GM18858 (cell line): ENCODE measurements around the gene REG3G.

Experiments used
- ATAC-seq: cut with Tn5 transposase; IDR thresholded peaks from one replicate; pipeline ENCODE4 v1.9.1; 2021; ENCODE audit not compliant: unreplicated experiment

The REG3G gene

DNA sequence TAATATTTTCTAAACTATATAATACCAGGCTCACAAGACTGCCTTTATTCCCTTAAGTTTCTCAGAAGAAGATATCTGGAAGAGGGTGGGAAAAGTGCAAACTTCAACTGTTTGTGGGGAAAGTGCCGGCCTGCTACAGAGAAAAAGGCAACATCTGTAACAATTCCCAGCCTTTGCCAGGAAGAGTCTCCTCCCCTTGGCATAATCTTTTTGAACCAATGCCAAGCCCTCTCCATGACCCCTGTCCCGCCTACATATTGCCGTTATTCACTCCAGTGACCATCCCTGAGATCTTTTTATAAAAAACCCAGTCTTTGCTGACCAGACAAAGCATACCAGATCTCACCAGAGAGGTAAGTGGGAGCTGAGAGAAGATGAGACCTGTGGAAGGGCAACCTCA lies at the start of gene REG3G:
Gene REG3G, plus strand, starts transcription at position 282 of the 400 bp plus-strand sequence. CDS start 392 bp downstream, outside the sequence.
- no peak for ATAC-seq

DNA sequence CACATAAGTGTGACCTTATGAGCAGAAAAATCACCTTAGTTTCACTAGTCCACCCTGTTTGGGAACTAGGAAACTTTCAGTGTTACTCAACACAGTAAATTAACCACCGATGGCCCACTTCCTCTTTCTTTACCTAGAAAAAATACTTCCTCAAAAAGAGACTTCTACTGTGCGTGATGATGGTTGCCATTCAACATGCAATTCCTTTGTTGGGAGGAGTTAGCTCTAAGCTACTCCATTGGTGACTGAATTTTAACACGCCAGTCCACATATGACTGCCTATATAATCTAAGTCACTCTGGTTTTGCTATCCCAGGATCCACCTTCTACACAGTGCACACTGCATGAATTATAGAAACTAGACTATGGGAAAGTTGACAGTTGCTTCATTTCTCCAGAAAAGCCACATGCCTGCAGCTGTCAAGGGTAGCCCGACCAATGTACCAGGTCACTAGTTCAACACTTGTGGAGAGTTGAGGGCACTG lies 47.8 kb upstream of the REG3G start:
- peak; percentile 97 for ATAC-seq

DNA sequence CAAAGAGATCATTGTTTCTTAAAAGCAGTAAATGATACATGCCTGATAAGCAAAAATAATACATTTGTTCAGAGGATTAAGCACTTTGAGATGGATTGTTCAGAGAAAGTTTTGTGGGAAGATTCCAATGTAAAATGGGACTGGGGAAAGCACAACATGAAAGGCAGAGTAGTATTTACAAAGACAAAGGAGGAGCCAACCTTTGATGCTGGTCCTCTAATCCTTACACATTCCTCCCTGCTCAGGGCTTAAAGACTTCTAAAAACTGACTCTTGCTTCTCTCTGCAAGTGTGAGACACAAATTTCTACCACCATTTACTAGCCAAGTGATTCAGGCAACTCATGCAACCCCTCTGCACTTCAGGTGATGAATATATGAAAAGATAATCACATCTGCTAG lies 47.2 kb upstream of the REG3G start:
- no peak for ATAC-seq

DNA sequence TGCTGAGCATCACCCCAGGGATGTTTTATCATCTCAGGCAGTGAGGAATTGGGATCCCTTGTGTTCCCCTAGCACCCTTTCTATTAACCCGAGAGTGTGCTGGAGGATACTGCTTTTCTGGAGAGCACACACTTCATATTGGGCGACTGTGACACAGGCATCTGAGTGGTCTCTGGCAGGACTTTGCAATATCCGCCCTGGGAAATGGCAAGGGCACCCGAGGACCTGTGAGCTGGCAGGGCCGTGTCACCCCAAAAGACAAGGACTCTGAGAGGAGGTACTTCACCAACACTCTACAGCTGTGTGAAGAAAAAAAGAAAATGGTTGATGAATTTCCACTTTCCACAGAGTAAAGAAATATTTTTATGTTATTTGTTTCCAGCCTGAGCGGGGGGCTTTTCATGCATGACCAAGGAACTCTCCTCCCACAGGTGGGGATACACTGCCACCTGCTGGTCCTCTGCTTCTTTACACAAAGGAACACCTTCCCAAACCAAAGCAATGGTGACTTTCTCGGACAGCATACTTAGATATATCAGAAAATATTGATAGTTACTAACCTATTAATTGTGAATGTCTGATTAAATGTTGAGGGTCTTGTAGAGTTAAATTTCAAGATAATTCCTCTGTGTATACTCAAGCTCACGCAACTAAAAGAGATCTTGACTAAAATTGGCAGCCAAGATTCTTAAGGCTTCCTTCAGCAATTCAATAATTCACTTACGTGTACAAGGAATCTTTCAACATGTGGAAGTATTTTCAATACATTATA lies 45.9 kb upstream of the REG3G start:
- ATAC-seq = no peak

- no peak for ATAC-seq
Measured at GRCh38 chr2:78980152-78980465, 45.4 kb upstream of the REG3G start.

DNA sequence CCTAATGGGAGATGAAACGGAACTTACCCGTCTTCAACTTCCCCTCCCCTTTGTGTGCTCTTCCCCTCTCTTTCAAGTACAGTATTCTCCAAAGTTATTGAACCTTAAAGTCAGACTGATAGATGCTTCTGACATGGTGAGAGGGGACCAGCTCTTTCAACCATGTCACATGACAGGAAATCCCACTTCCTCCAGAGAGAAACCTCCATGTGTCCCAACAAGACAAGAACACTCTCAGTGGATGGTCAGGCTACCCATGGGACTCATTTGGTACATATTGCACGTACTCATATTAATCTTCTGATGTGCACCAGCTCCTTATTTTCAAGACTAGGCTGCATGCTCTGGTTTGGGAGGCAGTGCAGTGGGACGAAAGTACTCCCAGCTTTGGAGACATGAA lies 44.6 kb upstream of the REG3G start:
- no peak for ATAC-seq

DNA sequence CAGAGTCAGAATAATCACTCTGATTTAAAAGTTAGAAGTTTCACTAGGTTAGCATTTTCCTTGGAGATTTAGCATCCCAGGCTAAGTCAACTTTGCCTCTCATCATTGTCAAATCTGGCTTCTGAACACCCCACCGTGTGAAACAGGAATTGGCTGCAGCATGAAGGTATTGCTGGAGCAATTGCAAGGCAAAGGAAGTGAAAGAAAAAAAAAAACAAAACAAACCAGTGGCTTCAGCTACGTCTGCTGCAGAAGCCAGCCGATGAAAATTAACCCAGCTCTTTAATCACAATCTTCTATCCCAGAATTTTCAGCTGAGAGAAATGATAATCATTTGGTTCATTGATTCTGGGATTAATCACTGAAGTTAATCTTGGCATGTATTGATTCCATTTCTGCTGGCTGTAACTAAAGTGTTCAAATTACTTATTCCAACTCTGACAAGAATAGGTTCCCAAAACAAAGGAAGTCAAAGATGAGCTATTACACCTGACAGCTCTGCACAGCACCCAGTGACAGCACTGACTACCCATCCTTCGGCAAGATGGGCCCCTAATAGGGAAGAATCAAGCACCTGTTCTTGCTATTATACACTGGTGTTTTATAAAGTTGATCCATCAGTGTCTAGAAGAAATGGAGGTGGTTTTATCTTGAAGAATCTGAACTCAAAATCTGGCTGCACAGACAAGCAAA lies 42.7 kb upstream of the REG3G start:
- no peak for ATAC-seq

DNA sequence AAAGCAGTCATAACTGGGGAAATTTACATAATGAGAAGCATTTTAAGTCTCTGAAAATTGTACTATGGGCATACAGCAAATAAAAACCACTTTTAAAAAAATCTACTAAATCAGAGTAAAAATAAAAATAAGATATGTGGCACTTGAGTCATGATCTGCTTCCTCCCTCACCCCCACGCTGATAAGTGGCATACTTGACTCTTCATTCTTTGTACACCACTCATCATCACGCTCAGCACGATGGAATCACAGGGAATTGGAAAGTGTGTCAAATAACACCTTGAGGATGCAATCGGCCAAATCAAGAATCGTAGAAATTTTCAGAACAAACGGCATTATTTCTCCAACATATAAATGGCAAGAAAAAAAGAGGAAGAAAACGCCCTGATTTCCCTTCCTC lies 41.1 kb upstream of the REG3G start:
- no peak for ATAC-seq

- no peak for ATAC-seq
Measured at GRCh38 chr2:78985558-78985957, 39.9 kb upstream of the REG3G start.

GRCh38 chr2:78989051-78989450 lies 36.5 kb upstream of the REG3G start:
- ATAC-seq = no peak

DNA sequence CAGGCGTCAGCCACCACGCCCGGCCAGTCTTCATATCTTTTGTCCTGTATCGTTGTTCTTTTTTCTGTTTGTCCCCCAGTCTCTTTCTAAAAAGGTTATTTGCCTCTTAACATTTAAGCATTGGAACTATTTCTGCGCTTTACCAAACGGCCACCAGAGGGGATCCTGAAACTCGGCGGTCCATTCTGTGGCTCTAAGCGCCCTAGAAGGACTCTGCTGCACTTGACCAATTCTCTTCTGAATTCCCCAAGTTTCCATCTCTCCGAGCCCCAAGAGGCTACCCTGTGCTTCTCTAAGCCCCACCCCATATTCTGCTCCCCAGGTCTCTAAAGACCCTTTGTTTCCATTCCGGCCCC lies 33.1 kb upstream of the REG3G start:
- peak; percentile 39 for ATAC-seq

DNA sequence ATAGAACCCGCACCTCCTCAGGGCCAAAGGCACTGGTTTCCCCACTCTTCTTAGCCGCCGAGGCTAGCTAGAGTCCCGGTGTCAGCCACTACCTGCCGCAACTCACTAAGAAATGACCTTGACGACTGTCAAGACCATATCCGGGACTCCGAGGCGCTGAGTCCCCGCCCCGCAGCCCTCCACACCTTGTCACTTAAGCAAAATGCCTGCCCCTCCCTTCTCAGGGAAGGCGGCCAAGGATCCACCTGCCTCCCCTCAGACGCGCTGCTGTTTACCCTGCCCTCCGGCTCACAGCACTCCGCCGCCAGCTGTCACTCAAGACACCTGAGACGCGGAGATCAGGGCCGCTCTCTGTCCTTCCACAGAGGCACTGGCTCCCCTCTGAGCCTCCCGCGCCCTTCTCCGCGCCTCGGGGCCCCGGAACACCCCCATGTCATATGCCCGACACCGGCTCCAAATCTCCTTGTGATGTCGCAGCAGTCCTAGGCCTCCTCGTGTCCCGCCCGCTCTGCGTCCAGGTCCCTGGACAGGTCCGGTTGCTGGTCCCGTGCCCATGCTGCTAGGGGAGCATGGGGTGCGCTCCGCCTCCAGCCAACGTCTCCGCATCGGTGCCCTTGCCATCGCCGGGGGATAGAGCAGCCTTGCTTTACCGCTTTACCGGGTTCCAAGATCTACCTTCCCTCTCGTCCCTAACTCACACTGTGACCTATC lies 32.5 kb upstream of the REG3G start:
- ATAC-seq = peak; percentile 33

GRCh38 chr2:78993518-78994148 lies 31.9 kb upstream of the REG3G start:
- no peak for ATAC-seq

DNA sequence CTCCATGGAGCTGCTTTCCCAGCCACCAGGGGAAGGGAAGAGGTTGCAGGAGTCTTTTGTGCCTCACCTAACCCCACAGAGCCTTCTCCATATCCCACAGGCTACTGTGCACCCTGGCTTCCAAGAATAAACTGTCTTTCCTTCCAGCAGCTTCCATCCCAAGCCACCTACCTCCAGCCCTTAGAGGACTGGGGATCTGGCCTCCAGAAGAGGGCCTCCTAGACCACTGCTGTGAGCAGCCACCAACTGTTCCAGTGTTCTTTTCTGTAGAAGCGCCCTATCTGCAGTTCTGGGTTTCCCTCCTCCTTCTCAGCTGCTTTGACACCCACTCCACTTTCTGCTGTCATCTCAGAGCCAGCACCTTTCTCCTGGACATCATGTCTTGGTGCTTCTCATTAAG lies 30.7 kb upstream of the REG3G start:
- ATAC-seq = no peak

GRCh38 chr2:78999406-78999805 lies 26.1 kb upstream of the REG3G start:
- no peak for ATAC-seq

GRCh38 chr2:79000008-79000576 lies 25.4 kb upstream of the REG3G start:
- no peak for ATAC-seq

DNA sequence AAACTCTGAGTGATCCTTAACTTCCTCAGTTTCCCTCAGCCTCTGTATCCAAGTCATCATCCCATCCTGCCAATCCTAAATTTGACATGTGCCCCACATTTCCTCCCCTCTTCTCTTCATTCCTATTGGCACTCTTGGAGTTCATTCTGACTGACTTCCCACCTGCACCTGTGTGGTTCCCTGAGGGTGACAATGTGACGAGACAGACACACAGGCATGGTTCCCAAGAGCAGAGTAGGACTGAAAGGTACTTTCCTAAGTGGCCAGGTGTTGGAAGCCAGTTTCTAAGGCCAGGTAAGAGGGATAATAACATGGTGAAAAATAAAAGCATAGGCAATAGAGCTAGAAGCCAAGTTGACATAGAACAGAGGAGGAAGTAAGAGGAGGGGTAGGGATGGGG lies 24.2 kb upstream of the REG3G start:
- ATAC-seq = no peak

DNA sequence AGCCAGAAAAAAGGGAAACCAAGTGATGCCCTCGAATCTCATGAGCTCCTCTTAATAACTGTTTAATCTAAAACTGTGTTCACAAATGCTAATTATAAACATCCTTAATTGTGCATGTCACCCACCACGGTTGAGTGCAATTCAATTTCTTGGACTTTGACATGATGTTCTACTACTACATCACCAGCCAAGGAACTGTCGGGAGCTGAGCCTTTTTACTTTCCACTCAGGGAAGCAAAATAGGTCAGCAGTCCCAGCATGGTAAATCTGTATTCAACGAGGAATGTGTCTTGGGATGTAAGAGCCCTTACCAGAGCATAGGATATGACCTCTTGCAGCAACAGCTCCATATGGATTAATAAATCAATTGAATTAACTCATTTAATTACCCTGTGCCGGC lies 20.8 kb upstream of the REG3G start:
- no peak for ATAC-seq

GRCh38 chr2:79005216-79005615 lies 20.3 kb upstream of the REG3G start:
- no peak for ATAC-seq

GRCh38 chr2:79009388-79009787 lies 16.1 kb upstream of the REG3G start:
- ATAC-seq = no peak

- ATAC-seq = no peak
Measured at GRCh38 chr2:79011496-79011895, 14.0 kb upstream of the REG3G start.
